ENCODE measurements around the gene HTR6.
"Not testable (repeated sequence)": the region's sequence is repeated elsewhere in the genome, so short reads cannot be mapped to it uniquely, and the experiment has no call there.

Gene HTR6

GRCh38 chr1:19664453-19665185 is at the start of gene HTR6:
TSS of gene HTR6 (plus strand) at chr1:19664875. CDS start at chr1:19665754, 879 bp downstream.
- in situ Hi-C loops (cut with HindIII; ENCODE audit: low pct_ligation_motif_present, low pct_unique_long_range_greater_than_20kb, low sequenced_read_pairs) = no loop called here

GRCh38 chr1:19615438-19615837 is 49.2 kb upstream of the HTR6 start:
- DNase-seq = no peak
- in situ Hi-C loops (cut with HindIII; ENCODE audit: low pct_ligation_motif_present, low pct_unique_long_range_greater_than_20kb, low sequenced_read_pairs) = no loop called here

More at GRCh38 chr1:19664453-19665185, at the start of gene HTR6:
- no peak for DNase-seq

DNA sequence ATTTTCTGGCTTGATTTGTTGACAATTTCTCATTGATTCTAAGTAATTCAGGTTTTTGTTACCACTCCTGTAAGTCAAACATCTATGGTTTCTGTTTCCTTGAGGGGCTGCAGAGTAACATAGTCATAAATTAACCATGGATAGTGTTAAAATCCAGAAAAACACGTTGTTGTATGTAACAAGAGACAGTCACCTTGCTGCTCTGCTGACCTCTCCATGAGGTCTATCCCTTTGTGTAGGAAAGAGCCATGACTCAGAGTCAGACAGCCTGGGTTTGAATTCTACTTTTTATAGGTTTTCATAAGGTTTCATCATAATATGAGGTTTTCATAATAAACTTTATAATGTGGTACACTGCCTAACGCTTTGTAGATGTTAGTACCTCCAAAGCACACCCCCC is 48.2 kb upstream of the HTR6 start:
- in situ Hi-C loops (cut with HindIII; ENCODE audit: low pct_ligation_motif_present, low pct_unique_long_range_greater_than_20kb, low sequenced_read_pairs) = no loop called here
- peak; percentile 36 for DNase-seq

DNA sequence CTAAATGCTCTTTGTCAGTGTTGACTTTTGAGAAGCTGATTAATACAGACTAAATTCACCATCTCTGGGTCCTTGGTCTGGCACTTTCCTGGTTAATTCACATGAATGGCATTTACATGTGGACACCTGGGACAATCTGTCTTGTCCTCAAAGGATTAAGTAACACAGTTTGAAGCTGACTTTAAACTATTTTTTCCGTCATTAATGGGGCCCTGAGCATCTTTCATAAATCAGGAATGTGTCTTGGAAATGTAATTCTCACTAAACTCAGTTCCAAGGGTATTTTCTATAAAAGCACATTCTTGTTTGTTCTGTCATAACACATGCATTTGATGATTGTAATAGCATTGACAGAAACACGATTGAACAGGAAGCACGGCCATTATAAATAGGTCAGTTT is 47.3 kb upstream of the HTR6 start:
- in situ Hi-C loops (cut with HindIII; ENCODE audit: low pct_ligation_motif_present, low pct_unique_long_range_greater_than_20kb, low sequenced_read_pairs) = no loop called here
- DNase-seq = no peak

- in situ Hi-C loops (cut with HindIII; ENCODE audit: low pct_ligation_motif_present, low pct_unique_long_range_greater_than_20kb, low sequenced_read_pairs) = no loop called here
- DNase-seq = no peak
Measured at GRCh38 chr1:19618428-19618827, 46.2 kb upstream of the HTR6 start.

DNA sequence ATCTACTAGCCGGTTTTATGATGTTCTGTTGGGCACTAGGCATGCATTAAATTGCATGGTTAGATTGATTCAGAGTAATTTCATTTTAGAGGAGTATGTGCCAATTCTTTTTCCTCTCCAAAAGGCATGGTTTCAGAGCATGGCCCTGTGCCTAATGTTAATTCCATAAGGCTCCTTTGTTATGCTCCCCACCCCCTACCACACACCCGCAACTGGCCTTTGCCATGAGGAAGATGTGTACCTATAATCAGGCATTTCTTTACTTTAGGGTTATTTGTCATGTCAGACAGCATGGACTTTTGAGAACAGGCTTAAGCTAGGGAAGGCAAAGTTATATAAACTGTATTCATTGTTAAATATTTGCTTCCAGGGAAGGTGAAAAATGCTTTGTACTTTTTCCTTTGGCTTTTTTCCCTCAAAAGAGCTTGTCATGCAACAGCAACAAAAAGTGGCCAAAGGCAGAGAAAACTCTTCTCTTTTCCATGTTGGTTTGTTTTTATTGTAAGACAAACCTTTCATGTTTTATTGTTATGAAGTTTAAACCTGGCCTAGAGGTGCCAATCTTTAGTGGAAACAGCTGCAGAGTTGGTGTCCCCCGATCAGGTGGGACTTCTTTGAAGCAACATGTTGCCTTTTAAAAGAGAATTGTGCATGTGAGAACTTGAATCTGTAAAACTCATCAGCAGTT is 44.8 kb upstream of the HTR6 start:
- in situ Hi-C loops (cut with HindIII; ENCODE audit: low pct_ligation_motif_present, low pct_unique_long_range_greater_than_20kb, low sequenced_read_pairs) = no loop called here
- DNase-seq = no peak

DNA sequence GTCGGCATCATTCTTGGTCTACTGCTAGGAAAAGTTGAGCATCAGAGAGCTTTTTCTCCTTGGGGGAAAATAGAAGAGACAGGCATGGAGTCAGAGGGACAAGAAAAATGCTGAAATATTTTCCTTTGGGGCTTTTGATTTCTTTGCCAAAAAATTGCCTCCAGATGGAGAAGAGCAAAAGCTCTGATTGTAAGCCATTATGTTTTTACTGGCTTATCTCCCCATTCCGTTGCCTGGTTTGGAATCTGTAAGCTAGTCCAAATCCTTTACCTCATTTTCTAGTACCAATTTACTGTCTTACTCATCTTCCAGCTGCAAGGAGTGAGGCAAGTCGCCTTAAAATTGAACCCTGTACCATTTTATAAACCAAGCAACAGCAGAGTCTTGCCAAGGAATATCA is 43.9 kb upstream of the HTR6 start:
- in situ Hi-C loops (cut with HindIII; ENCODE audit: low pct_ligation_motif_present, low pct_unique_long_range_greater_than_20kb, low sequenced_read_pairs) = no loop called here
- no peak for DNase-seq

GRCh38 chr1:19621274-19621950 is 43.3 kb upstream of the HTR6 start:
- in situ Hi-C loops (cut with HindIII; ENCODE audit: low pct_ligation_motif_present, low pct_unique_long_range_greater_than_20kb, low sequenced_read_pairs) = no loop called here
- no peak for DNase-seq

DNA sequence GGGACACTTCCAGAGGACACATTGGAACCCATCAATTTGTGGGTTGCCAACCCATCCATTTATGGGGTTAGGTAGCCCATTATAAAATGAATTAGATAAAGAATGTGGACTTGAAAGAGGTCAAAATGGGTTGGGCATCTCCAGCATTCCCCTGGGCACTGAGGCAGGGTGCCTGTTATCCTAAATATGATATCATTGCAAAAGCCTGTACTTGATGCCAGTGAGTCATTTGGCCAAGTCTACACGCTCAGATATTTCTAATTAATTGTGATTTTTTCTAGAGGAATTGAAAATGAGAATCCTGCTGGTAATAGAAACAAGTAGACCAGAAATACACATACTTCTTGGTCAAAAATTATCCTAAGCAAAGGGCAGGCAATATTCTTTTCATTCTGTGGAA is 42.5 kb upstream of the HTR6 start:
- in situ Hi-C loops (cut with HindIII; ENCODE audit: low pct_ligation_motif_present, low pct_unique_long_range_greater_than_20kb, low sequenced_read_pairs) = no loop called here
- DNase-seq = peak; percentile 80

DNA sequence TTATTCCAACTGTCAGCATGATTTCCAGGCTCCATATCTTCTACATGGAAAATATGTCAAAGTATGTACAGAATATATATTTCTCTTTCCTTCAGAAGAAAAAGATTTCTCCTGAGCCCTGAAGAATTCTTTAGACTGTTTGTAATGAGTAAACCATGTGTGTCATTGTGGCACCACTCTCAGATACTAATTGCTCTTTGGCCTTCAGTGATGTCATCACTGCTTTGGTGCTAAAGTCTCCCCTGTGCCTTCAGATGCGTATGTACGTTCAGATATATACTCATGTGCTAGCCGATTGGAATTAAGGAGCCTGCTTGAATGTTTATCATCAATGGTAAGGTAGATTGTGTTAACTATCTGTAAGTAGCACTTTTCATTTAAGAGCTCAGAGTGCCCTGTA is 41.2 kb upstream of the HTR6 start:
- in situ Hi-C loops (cut with HindIII; ENCODE audit: low pct_ligation_motif_present, low pct_unique_long_range_greater_than_20kb, low sequenced_read_pairs) = no loop called here
- no peak for DNase-seq

DNA sequence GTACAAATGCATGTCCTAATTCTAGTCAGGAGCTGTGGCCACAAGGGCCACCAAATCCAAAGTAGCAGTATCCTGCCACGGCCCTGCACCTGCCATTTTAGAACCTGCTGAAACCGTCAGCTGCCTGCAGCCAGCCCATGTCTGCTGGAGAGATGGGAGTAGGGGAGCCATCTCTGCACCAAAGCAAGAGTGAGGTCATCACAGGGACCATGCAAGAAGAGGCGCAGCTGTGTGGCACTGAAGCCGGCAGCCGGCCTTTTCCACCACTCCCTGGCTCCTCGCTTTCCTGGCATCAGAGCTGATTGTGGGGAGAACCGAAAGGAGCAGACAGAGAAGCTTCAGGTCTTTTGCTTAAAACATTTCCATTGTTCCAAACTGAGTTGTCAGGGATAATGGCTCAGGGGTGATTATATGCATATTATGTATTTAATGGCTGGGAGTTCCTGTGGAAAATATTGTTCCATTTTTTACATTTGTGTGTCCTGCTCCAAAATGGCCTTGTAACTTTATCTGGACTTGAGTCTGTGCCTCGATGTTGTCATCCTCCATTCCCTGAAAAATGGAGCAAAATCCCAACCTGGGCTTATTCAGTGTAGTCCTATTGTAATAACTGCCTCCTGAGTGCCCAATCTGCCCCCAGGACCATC is 39.3 kb upstream of the HTR6 start:
- in situ Hi-C loops (cut with HindIII; ENCODE audit: low pct_ligation_motif_present, low pct_unique_long_range_greater_than_20kb, low sequenced_read_pairs) = no loop called here
- DNase-seq = no peak

- no peak for DNase-seq
- in situ Hi-C loops (cut with HindIII; ENCODE audit: low pct_ligation_motif_present, low pct_unique_long_range_greater_than_20kb, low sequenced_read_pairs) = no loop called here
Measured at GRCh38 chr1:19628879-19629278, 35.8 kb upstream of the HTR6 start.

- no peak for DNase-seq
- in situ Hi-C loops (cut with HindIII; ENCODE audit: low pct_ligation_motif_present, low pct_unique_long_range_greater_than_20kb, low sequenced_read_pairs) = no loop called here
Measured at GRCh38 chr1:19629357-19629756, 35.3 kb upstream of the HTR6 start.

DNA sequence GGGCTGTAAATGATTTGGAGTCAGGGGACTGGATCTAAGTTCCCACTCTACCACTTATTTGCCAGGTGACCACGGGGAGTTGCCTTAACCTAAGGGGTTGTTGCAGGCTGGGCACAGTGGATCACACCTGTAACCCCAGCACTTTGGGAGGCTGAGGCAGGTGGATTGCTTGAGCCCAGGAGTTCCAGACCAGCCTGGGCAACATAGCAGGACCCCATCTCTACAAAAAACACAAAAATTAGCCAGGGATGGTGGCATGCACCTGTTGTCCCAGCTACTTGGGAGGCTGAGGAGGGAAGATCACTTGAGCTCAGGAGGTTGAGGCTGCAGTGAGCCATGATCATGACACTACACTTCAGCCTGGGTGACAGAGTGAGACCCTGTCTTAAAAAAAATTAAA is 34.5 kb upstream of the HTR6 start:
- in situ Hi-C loops (cut with HindIII; ENCODE audit: low pct_ligation_motif_present, low pct_unique_long_range_greater_than_20kb, low sequenced_read_pairs); DNase-seq: not testable (repeated sequence)

DNA sequence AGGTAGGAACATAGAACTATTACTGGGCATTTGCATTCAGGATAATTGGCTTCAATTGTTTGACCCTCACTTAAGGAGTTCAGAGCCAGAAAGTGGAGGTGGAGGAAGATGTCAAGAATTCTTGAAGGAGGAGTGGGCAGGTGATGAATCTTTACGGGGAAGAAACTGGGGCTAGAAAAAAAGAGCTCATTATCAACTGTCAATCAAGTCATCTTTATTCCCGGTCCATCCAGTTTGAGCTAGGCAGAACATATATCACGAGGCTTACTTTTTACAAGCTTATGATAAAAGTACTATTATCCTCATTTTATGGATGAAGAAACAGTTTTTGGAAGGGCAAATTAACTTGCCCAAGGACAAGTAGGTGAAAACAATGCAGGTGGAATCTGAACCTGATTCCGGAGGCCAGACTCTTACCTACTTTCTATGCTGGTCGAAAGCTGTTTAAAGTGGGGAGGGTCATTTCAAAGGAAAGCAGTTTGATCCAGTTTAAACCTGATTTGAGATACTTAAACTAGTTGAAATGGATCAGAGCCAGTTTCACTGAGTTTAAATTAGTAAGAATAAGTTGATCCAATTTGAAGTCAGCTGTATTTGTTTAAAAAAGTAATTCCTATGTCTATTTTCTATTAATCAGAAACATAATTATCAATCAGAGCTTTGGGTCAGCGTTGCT is 33.8 kb upstream of the HTR6 start:
- no peak for DNase-seq
- in situ Hi-C loops (cut with HindIII; ENCODE audit: low pct_ligation_motif_present, low pct_unique_long_range_greater_than_20kb, low sequenced_read_pairs) = no loop called here

DNA sequence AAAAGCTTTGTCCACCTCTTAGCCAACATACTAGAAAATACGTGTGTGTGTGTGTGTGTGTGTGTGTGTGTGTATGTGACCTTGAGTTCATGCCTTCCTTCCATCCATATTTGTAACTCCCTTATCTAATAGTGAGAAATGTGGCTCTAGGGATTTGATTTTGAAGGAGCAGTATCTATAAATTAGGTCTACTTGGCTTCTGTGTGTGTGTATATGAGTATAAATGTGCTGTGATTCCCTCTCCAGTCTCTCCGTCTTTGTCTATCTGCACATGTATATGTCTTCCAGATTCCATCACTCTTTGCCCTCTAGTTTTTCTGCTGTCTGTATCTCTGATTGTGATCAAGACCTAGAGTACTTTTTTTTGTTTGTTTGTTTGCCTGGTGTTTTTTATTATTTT is 32.5 kb upstream of the HTR6 start:
- no peak for DNase-seq
- in situ Hi-C loops (cut with HindIII; ENCODE audit: low pct_ligation_motif_present, low pct_unique_long_range_greater_than_20kb, low sequenced_read_pairs) = no loop called here

DNA sequence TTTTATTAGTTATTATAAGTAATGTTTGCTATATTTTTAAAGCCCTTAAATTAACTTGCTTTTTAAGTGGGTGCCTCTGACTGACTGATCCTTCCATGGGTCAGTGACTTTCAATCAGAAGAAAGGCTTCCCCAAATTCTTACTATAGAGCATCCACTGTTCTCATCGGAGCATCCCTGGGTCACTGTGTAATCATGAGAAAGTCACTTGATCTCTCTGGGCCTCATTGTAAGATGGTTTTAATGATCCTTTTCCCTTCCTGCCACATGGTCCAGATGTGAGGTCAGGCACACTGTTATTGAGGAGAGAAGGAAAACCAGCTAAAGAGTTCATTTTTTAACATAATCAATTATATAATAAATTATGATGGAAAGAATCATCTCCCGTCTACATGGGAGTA is 31.6 kb upstream of the HTR6 start:
- in situ Hi-C loops (cut with HindIII; ENCODE audit: low pct_ligation_motif_present, low pct_unique_long_range_greater_than_20kb, low sequenced_read_pairs) = no loop called here
- DNase-seq = no peak

DNA sequence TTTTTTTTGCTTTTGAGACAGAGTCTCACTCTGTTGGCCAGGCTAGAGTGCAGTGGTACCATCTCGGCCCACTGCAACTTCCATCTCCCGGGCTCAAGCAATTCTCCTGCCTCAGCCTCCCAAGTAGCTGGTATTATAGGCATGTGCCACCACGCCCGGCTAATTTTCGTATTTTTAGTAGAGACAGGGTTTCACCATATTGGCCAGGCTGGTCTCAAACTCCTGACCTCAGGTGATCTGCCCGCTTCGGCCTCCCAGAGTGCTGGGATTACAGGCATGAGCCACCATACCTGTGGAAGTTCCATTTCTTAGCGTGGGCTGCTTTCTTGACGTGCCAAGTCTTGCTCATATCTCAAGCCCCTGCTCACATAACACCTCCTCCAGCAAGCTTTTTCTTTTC is 29.6 kb upstream of the HTR6 start:
- DNase-seq; in situ Hi-C loops (cut with HindIII; ENCODE audit: low pct_ligation_motif_present, low pct_unique_long_range_greater_than_20kb, low sequenced_read_pairs): not testable (repeated sequence)

GRCh38 chr1:19635646-19636045 is 29.0 kb upstream of the HTR6 start:
- DNase-seq = peak; percentile 62
- in situ Hi-C loops (cut with HindIII; ENCODE audit: low pct_ligation_motif_present, low pct_unique_long_range_greater_than_20kb, low sequenced_read_pairs) = no loop called here
